ENCODE measurements around the gene SORBS1. TPM values are rescaled to one million over a fixed set of nuclear protein-coding genes. Genes with fewer than 3 reads are reported as not detected.

Gene SORBS1
- polyA plus RNA-seq, 1 donor from 2014 or later: 39.5 TPM

- H3K9me3 ChIP-seq (ENCODE audit: low read length): no peaks in the 10 kb centered on the region
- H3K9ac ChIP-seq (ENCODE audit: low read length): no peak overlapping the region
- no peaks in the 10 kb centered on the region for H3K79me2 ChIP-seq (replicated peaks; ENCODE audit: insufficient read depth, low read length)
- no peaks in the 10 kb centered on the region for H4K20me1 ChIP-seq (ENCODE audit: insufficient read depth)
- TF ChIP-seq EP300 (conservative IDR thresholded peaks at IDR 0.05; ENCODE audit: poor library complexity, severe bottlenecking): no peak
- TF ChIP-seq TAF1 (IDR thresholded peaks at IDR 0.05; ENCODE audit: low read depth): no peak
- TF ChIP-seq CTCF (IDR thresholded peaks at IDR 0.05; ENCODE audit: poor library complexity, severe bottlenecking): no peak
- TF ChIP-seq EZH2 (IDR thresholded peaks at IDR 0.05; ENCODE audit: borderline replicate concordance, insufficient read depth, low read length, poor library complexity, severe bottlenecking): no peak
- TF ChIP-seq SMC3 (conservative IDR thresholded peaks at IDR 0.05; ENCODE audit: poor library complexity): no peak
- TF ChIP-seq RAD21 (conservative IDR thresholded peaks at IDR 0.05): no peak
- TF ChIP-seq POLR2AphosphoS5 (IDR thresholded peaks at IDR 0.05): no peak
- TF ChIP-seq MXI1 (conservative IDR thresholded peaks at IDR 0.05; ENCODE audit: poor library complexity, severe bottlenecking): no peak
- no peak for TF ChIP-seq REST (IDR thresholded peaks at IDR 0.05; ENCODE audit: borderline replicate concordance)
- no peak overlapping the region for H3K4me2 ChIP-seq (ENCODE audit: low read length)
- no peaks in the 10 kb centered on the region for H3F3A ChIP-seq (ENCODE audit: insufficient read depth, low read length, poor library complexity, severe bottlenecking)
- no peaks in the 10 kb centered on the region for H3K36me3 ChIP-seq (ENCODE audit: insufficient read depth, low read length)
- no peak overlapping the region for H2AFZ ChIP-seq (ENCODE audit: low read depth, low read length)
- no peaks in the 10 kb centered on the region for H3K9me2 ChIP-seq (ENCODE audit: insufficient read depth, low read length)
- no peak overlapping the region for H3K27ac ChIP-seq (ENCODE audit: low read length)
- H3K4me3 ChIP-seq (ENCODE audit: low read length): no peak overlapping the region
- H3K27me3 ChIP-seq (ENCODE audit: insufficient read depth, low read depth, low read length): no peaks in the 10 kb centered on the region
These were observed 295.6 kb downstream of the SORBS1 start for GRCh38 chr10:95265572-95265971.

GRCh38 chr10:95264227-95265051 lies 296.7 kb downstream of the SORBS1 start:
- Histone ChIP-seq H4K20me1 (ENCODE audit: insufficient read depth) (no peaks in the 10 kb centered on the region), H3K4me3 (ENCODE audit: low read length) (no peak overlapping the region), H3K9me2 (ENCODE audit: insufficient read depth, low read length) (no peaks in the 10 kb centered on the region), H3K36me3 (ENCODE audit: insufficient read depth, low read length) (no peaks in the 10 kb centered on the region), H3K9me3 (ENCODE audit: low read length) (no peaks in the 10 kb centered on the region), H3K4me2 (ENCODE audit: low read length) (no peak overlapping the region), H3K27me3 (ENCODE audit: insufficient read depth, low read depth, low read length) (no peaks in the 10 kb centered on the region), H3K9ac (ENCODE audit: low read length) (no peak overlapping the region), H3K27ac (ENCODE audit: low read length) (no peak overlapping the region), H3F3A (ENCODE audit: insufficient read depth, low read length, poor library complexity, severe bottlenecking) (no peaks in the 10 kb centered on the region), H2AFZ (ENCODE audit: low read depth, low read length) (no peak overlapping the region), H3K79me2 (replicated peaks; ENCODE audit: insufficient read depth, low read length) (no peaks in the 10 kb centered on the region)
- no peak for TF ChIP-seq REST (IDR thresholded peaks at IDR 0.05; ENCODE audit: borderline replicate concordance)

All from neural cell (in vitro differentiated cells).